ENCODE measurements around the gene ARPC1B.
A peak's percentile ranks its signal among the peaks of the same experiment; 100 is the strongest.
"Not testable (repeated sequence)": the region's sequence is repeated elsewhere in the genome, so short reads cannot be mapped to it uniquely, and the experiment has no call there.

Gene ARPC1B

DNA sequence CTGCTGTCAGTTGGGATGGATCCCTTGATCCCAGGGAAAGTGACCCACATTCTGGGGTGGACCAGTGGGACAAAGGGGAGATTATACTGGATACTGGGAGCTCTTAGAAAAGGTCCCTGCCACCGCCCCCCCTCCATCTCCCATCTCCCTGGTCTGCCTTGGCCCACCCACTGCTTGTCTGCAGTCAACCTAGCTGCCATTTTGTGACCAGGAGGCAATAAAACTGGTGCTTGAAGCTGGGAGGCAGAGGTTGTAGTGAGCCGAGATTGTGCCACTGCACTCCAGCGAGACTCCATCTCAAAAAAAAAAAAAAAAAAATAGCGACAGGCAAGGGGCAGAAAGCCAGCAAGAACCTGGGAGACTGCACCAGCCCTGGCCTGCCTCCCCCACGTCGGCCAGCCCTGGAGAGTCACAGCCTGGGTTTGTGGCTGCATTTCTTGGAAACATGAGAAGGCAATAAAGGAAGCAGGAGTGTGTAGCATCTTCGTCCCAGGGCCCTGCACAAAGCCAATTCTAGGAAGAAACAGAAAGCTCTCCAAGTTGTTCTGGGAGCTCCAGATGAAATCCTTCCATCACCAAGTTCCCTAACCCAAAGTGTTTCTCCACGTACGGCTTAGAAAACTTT is 4.7 kb upstream of the ARPC1B start:
- DNase-seq: peak; percentile 67

DNA sequence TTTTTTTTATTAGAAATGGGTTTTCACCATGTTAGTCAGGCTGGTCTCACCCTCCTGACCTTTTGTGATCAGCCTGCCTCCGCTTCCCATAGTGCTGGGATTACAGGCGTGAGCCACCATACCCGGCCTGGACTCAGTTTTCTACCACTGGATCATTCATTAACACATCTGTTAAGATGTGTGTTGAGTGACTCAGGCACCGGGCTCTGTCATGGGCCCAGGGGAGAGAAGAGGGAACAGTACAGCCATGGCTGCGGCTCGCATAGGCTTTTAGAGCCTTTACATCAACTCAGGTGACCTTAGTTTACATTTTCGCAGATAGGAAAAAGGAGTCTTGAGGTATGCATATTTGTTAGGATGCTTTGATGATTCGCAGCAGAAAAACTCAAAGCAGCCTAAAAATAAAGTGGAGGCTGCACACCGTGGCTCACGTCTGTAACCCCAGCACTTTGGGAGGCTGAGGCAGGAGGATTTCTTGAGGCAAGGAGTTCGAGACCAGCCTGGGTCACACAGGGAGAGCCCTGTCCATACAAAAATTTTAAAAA is 3.1 kb upstream of the ARPC1B start:
- peak; percentile 27 for DNase-seq

DNA sequence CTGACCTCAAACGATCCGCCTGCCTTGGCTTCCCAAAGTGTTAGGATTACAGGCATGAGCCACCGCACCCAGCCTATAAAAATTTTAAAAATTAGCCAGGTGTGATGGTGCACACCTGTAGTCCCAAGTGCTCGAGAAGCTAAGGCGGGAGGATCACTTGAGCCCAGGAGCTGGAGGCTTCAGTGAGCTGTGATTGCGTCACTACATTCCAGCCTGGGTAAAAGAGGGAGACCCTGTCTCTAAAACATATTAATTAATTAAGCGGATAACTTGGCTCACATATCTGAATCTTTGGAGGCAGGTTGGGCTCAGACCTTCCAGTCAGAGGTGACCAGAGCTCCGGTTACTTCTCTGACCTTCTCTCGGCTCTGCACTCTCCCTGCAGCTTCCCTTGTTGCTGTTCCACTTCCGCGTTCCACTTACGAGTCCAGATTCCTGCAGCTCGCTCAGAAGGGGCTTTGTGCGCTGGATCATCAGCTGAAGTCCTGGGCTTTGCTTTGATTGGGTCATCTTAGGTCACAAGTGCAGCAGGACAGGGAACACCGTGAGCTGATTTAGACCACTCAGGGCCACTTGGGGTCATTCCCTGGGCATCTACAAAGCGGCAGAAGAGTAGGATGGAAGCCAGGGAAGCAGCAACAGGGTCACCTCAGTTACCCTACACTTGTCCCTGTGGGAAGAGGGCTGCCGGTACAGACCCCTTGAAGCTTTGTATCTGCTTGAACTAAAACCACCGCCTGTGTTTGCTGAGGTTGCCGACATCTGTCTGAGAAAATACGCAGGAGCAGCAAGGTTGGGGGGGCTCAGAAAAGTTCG is 2.0 kb upstream of the ARPC1B start:
- DNase-seq: peak; percentile 63

DNA sequence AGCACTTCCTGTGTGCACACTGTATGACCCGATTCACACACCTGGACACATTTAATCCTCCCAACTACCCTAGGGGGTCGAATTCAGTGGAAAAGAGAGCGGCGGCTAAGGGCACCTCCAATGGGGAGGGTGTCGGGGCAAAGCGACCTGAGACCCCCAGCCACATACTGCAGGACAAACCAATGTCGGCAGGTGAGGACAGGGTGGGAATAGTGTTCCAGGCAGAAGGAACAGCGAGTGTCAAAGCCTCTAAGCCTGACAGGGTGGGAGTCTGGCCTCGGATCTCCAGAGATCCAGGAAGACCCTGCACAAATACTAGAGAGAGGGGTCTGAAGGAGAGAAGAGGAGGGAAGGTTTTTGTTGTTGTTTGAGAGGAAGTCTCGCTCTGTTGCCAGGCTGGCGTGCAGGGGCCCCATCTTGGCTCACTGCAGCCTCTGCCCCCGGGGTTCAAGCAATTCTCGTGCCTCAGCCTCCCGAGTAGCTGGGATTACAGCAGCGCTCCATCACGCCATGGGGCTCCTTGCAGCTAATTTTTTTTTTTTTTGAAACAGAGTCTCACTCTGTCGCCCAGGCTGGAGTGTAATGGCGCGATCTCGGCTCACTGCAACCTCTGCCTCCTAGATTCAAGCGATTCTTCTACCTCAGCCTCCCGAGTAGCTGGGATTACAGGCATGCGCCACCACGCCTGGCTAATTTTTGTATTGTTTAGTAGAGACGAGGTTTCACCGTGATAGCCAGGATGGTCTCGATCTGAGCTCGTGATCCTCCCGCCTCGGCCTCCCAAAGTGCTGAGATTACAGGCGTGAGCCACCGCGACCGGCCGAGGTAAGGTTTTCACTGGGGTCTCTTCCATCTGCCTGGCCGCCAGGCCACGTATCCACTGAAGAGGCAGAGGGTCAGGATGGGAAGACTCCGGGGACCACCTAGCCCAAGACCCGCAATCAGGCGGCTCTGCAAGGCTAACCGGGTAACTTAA is 1.2 kb upstream of the ARPC1B start:
- no peak for DNase-seq

DNA sequence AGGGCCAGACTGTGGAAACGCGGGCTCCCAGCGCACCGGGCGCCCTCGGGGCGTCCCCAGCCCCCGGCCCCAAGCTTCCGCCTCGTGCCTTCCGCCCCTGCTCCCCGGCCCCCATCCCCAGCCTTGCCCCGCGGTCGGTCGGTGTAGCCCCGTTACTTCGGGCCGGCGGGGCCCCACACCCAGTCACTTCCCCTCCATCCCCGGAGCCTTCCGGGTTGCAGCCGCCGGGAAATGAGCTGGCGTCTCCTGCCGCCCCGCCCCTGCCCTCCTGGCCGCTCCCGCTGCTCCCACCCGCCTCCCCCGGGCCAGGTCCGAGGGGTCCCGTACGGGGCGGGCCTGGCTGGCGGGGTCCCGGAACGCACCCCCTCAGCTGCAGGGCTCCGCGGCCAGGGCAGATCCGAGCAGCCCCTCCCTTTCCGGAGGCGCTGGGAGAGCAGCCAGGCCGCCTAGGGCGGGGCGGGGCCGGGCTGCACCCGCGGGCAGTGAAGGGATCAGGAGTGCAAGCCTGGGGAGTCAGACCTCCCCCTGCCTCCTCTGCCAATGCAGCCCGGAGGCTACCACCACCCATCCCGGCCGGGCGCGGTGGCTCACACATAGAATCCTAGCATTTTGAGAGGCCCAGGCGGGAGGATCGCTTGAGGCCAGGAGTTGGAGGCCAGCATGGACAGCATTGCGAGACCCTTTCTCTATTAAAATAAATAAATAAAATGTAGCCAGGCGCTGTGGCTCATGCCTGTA is 709 bp downstream of the ARPC1B start:
- peak; percentile 55 for DNase-seq

DNA sequence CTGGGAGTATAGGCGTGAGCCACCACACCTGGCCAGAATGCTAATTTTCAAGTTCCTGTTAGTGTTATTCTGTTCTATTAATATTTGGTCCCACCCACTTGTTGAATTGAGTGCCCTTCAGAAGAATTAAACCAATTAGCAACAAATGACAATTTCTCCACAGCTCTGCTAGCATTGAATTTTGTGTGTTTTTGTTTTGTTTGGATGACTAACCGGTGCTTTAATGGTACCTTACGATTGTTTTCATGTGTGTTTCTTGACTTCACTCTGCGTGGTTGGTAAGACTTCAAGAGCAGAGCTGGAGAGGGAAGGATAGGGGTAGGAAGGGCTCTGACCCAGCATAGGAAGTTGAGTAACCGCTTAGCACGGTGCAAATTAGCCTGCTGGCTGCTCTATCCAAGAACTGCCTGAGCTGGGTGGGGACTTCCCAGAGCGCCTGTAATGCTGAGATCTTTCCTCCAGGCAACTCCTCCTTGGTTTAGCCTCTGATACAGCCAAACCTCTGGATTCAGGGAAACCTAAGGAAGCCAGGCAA is 4.6 kb downstream of the ARPC1B start:
- peak; percentile 76 for DNase-seq

DNA sequence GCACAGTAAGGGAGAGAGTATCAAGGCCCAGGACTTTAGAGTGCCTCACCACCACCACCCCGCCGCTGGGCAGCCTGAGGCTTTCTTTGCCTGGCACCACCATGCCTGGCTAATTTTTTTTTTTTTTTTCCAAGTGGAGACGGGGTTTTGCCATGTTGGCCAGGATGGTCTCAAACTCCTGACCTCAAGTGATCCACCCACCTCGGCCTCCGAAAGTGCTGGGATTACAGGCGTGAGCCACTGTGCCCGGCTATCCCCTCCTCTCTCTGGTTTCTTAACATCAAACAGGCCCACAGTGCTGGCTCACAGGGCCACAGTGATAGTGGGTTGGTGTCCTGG is 5.1 kb downstream of the ARPC1B start:
- DNase-seq: not testable (repeated sequence)

DNA sequence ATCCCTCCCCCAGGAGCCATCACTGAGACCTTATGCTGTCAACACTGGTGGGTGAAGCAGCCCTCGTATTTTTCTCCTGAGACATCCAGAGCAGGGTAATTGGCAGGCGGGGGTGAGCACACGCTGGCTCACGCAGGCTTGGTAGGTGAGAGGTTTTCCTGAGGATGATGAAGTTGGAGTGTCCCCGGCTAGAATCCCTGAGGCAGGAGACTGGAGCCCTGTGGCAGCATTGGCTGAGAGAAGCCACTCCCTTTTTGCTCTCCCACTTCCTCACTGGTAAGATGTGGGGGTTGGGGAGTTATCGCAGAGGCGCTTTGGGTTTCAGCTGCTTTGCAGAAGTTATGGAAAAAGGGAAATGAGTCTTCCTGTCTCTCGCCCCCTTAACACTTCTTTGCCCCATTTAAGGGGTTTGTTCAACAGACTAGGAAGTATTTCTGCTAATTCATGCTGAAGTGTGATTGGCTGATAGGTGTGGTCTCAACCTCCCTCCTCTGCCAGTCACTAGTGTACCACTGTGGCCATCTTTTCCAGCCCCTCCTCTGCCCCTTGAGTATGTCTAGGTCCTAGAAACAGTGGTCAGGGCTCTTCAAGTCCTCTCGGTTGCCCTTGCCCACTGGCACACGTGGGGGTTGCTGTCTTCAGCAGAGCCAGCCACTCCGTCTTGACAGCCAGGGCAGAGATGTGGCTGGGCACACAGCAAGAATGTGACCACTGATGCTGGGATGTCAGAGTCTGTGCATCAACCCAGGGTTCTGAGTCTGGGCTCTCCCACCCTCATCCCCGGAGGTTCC is 5.7 kb downstream of the ARPC1B start:
- DNase-seq: peak; percentile 47

DNA sequence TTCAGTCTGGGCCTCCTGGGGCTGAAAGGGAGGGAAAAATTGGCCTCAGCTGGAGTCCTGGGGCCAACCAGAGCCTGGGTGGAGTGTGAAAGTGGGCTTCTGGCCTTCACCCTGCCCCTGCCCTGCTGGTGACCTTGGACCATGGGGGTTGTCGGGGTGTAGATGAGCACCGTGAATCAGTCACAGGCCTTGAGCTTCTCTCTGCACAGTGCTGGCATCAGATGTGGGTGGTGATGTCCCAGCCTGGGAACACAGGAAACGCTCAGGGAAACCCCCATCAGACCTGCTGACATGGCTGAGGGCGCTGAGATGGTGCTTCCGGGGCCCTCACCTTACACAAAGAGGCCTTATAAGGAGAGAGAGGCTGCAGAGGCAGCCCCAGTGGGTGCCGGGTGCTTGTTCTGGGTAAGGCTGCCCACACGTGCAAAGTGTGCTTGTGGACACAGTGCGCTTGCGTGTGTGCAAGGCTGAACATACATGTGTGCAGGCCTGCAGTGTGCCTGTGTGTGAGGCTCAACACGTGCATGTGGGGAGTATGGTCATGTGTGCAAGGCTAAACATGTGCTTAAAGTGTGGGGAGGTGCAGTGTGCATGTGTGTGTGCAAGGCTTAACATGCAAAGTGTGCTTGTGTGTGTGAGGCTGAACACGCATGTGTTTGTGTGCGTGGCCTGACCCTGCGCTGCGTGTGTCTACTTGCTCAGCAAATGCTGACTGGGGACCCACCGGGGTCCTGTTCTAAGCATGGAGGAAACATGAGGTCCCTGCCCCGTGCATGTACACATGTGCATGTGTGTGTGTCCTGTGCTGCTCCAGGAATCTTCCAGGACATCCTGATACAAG is 6.5 kb downstream of the ARPC1B start:
- no peak for DNase-seq

DNA sequence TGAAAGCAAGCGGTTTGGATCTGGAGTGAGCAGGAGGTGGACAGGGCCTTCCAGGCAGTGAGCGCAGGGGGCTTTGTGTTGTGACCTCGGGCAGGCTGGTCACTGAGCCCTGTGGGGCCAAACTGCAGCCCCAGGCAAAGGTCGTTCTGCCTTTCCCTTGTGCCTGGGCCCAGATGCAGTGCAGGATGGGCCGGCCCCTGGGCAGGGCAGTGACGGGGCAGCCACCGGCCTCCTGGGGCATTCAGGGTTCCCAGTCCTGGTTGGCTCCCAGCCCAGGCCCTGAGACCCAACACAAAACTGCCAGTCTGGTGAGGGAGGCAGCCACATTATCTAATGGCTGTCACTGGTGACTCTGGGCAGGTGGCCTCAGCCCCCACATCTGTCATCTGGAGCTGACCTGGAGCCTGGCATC is 7.1 kb downstream of the ARPC1B start:
- DNase-seq: no peak

DNA sequence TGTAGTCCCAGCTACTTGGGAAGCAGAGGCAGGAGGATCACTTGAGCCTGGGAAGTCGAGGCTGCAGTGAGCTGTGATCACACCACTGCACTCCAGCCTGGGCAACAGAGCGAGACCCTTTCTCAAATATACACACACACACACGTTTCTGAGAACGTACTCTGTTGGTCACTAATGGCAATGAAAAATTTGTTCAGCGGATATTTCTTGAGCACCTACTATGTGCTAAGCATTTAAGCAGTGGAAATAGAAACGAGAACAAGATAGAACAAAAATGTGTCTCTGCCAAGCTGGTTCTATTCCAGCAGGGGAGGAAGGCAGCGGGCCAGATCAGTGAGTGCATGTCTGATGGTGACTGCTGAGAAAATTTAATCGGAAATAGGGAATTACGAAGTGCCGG is 8.7 kb downstream of the ARPC1B start:
- DNase-seq: no peak

DNA sequence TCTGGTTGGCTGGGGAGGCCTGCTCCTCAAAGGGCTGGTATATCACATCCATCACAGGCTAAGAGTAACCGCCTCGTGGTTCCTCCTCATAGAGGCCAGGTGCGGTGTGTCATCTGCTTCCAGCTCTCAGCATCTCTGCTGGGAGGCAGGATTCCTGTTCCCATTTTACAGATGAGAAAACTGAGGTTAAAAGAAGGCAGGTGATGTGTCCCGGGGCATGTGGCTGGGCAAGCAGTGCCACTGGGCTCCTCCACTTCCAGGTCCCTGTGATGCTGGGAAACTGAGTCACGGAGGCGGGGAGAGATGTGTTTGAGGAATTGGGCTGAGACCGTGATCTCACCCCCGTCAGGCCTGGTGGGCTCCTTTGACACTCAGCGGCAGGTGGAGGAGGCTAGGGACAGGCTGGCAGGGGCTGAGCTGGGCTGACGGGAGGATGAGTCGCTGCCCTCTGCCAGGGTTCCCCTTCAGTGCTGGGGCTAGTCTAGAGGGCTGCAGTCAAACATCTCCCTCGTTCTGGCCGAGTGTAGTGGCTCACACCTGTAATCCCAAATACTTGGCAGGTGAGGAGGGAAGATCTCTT is 9.4 kb downstream of the ARPC1B start:
- no peak for DNase-seq

DNA sequence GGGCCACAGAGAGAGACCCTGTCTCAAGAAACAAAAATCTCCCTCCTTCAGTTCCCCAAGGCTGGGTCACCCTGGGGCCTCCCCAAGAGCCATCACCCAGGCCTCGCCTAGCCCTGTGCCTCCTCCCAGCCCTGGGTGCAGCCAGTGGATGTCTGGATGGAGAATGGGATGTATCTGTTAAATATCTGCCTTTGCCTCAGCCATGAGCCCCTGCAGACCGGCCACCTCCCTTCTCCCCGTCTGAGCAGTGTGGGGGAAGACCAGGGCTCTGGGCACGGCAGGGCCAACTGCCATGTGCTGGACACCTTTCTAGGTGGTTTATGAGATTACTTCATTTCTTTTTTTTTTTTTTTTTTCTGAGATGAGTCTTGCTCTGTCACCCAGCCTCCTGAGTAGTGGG is 10.0 kb downstream of the ARPC1B start:
- DNase-seq: no peak

DNA sequence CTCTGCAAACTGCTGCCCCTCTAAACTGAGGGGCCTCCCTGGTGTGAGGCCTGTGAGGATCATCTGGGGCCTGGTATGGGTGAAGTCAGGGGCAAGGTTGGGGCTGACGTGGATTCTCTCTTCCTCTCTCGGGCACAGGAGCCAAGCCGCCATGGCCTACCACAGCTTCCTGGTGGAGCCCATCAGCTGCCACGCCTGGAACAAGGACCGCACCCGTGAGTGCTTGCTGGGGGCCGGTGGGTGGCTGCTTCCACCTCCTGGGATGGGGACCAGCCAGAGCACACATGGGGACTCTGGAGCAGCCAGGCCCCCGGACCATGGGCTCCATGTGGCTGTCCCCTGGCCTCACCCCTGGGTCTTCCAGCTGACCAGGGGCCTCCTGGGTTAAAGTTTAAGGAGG is 11.0 kb downstream of the ARPC1B start:
- no peak for DNase-seq

DNA sequence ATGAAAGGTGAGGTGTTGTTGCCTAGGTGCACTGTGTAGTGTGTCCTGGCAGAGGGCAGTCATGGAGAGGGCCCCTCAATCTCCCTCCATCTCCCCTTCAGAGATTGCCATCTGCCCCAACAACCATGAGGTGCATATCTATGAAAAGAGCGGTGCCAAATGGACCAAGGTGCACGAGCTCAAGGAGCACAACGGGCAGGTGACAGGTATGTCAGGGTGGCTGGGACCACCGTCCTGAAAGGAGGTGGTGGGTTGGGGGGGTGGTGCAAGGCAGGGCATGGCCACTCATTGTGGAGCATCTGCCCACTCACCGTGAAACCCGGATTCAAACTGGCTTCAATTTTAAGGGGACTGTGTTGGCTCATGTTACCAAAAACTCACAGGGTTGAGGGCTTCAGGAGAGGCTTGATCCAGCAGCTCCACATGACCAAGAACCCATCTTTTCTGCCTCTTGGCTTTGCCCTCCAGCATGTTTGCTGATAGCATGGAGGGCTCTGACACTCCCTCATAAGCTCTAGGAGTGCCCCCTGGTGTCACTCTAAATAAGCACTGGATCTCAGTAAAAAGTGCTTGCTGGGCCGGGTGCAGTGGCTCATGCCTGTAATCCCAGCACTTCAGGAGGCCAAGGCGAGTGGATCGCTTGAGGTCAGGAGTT is 12.2 kb downstream of the ARPC1B start:
- peak; percentile 36 for DNase-seq

DNA sequence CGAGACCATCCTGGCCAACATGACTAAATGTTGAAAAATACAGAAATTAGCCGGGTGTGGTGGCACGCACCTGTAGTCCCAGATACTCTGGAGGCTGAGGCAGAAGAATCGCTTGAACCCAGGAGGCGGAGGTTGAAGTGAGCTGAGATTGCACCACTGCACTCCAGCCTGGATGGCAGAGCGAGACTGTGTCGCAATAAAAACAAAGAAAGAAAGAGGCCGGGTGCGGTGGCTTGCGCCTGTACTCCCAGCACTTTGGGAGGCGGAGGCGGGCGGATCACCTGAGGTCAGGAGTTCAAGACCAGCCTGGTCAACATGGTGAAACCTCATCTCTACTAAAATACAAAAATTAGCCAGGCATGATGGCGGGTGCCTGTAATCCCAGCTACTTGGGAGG is 12.7 kb downstream of the ARPC1B start:
- DNase-seq: not testable (repeated sequence)

DNA sequence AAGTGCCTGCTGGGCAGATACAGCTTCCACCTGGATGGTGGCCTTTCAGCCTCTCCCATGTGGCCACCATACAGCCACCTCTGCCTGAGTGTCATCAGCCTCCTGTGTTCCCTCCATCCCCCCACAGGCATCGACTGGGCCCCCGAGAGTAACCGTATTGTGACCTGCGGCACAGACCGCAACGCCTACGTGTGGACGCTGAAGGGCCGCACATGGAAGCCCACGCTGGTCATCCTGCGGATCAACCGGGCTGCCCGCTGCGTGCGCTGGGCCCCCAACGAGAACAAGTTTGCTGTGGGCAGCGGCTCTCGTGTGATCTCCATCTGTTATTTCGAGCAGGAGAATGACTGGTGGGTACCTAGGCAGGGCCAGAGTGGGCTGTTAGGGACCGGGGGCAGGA is 13.4 kb downstream of the ARPC1B start:
- no peak for DNase-seq

DNA sequence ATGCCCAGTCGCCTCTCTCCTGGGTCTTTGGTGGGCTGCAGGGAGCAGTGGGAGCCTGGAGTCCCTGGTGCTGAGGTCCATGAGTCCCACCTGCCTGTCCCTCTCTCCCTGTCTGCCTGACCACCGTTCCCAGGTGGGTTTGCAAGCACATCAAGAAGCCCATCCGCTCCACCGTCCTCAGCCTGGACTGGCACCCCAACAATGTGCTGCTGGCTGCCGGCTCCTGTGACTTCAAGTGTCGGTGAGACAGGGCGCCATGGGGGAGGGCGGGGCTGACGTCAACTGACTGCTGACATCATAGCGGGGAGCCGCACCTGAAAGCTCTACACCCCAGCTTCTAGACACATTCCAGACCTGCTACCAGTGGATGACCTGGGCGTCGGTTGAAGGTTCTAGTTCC is 15.2 kb downstream of the ARPC1B start:
- no peak for DNase-seq

DNA sequence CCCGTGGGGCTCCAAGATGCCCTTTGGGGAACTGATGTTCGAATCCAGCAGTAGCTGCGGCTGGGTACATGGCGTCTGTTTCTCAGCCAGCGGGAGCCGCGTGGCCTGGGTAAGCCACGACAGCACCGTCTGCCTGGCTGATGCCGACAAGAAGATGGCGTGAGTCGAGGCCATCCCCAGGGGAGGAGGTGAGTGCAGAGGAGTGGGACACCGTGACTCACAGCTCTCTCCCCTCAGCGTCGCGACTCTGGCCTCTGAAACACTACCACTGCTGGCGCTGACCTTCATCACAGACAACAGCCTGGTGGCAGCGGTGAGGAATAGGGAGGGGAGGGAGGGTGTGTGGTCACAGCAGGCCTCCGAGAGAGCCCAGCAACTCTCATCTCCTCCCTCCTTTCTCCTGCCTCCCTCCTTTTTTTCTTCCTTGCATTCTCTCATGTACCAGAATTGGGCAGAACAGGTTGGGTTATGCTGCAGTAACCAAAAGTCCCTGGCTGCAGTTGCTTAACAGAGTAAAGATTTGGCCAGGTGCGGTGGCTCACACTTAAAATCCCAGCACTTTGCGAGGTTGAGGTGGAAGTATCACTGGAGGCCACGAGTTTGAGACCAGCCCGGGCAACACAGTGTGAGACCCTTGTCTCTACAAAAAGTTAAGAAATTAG is 16.5 kb downstream of the ARPC1B start:
- no peak for DNase-seq

All from fibroblast of upper back skin (primary cell).